HEK293T (cell line): ENCODE data around the gene OVOL2.

ENCODE experiments used
- ARNT ChIP-seq: fragments of 450-650 bp; IDR thresholded peaks from 2 replicates; pipeline ENCODE4 v1.6.1; 2017; ENCODE audit warnings: mild to moderate bottlenecking
- FOXM1 ChIP-seq: fragments of 450-650 bp; IDR thresholded peaks from 2 replicates; pipeline ENCODE4 v1.6.1; 2017; ENCODE audit warnings: mild to moderate bottlenecking, borderline replicate concordance
- SP1 ChIP-seq: fragments of 450-650 bp; IDR thresholded peaks from 2 replicates; pipeline ENCODE4 v1.6.1; 2017
- SUZ12 ChIP-seq: fragments of 450-650 bp; IDR thresholded peaks from 2 replicates; pipeline ENCODE4 v1.6.1; 2016; ENCODE audit warnings: mild to moderate bottlenecking

- TF ChIP-seq ARNT, result no peak
- TF ChIP-seq SP1, result no peak
- TF ChIP-seq FOXM1, result no peak
- no peak for TF ChIP-seq SUZ12
Observed at GRCh38 chr20:18032977-18033892, 24.5 kb downstream of the OVOL2 start.
